ENCODE results near the gene RNF224. TPM values are rescaled to one million over a fixed set of nuclear protein-coding genes. Genes with fewer than 3 reads are reported as not detected.

Gene RNF224
- total RNA-seq, 1 donor from 2014 or later = 2.7 TPM

DNA sequence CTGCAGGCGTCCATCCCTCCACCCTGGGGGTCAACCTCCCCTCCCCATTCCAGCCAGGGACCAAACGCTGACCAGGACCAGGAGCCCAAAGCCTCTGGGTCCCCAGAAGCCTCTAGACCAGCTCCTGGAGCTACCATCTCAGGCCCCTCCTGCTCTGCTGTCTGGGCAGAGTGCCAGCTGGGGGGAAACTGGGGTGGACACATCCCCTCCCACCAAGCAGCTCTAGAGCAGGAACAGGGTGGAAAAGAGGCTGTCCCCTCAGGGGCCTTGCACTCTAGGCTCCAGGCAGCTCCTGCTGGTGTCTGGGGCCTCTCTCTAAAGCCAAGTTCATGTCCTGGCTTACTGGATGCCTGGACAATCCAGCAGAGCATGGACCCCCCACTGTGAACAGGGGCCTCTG is 34.4 kb upstream of the RNF224 start:
- no peak for ATAC-seq

DNA sequence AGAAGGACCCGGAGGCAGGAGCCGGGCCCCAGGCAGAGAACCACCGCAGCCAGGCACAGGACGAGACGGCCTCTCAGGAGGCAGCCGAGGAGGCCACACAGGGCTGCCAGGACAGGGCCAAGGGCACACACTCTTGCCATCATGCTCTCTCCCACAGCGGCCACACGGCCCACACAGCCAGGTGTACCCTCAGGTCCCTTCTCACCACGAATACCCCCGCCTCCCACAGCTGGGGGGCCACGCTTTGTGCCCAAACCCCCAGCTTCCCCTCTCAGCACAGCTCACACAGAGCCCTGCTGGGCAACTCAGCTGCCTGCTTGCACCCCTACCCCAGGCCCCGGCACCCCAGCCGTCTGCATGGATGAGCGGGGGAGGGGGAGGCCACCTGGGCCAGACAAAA is 33.5 kb upstream of the RNF224 start:
- ATAC-seq = no peak

DNA sequence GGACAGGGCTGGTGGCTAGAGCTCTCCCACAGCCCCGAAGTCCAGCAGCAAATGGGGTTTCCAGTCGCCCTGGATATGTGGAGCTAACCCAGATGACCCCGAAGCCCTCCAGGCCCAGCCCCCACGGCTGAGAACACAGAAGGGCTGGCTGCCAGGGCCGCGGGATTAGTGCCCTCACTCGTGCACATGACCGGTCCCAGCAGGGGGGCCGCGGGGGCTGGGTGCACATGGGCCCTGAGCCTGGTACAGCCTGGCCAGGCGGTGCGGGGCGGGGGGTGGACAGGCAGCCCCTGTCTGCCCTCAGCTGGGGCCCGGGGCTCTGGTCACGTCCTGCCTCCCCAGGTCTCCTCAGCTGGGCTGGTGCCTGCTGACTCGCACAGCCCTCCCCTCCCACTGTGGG is 32.9 kb upstream of the RNF224 start:
- ATAC-seq = no peak

DNA sequence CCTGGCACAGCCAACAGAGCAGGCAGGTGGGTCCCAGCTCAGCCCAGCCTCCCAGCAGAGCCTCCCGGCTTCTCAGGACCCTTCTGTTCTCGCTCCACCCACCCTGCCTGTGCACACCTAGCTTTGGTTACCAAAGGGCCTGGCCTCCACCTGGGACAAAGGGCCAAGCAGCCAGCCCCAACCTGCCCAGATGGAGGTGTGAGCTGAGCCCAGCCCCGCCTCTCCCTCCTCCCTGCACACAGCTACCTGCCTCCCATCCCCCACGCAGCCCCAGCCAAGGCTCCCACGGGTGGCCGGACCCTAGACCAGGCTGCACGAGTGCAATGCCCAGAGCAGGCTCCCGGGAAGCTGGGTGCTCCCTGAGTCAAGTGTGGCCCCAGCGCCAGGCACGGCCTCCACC is 32.4 kb upstream of the RNF224 start:
- peak; percentile 67 for ATAC-seq

DNA sequence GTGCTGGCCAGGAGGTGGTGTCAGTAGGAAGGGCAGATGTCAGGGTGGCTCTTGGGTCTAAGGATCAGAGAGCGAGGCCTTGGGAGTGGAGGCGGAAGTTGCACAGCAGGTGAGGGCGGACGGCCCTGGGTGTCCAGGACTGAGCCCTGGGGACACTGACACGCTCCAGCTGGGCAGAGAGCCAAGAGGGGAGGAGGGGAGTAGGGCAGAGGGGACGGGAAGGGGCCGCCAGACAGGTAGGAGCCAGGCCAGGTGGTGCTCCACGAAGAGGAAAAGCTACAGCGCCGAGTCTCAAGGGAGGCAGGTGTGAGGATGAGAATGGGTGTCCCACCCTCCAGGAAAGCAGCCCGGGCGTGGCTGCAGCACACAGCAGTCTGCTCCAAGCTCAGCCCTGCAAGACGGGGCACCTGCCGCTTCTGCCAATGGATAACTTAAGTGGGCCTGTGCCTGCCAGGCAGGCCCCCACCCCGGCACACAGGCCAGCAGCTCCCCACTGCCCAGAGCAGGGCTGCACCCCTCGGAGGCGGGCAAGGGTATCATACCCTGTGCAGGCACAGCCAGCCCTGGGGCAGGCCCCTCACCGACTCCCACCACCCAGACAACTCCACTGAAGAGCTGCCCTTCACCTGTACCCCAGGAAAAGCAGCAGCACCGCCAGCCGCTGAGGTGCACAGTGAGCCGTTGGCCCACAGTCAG is 31.6 kb upstream of the RNF224 start:
- peak; percentile 48 for ATAC-seq

DNA sequence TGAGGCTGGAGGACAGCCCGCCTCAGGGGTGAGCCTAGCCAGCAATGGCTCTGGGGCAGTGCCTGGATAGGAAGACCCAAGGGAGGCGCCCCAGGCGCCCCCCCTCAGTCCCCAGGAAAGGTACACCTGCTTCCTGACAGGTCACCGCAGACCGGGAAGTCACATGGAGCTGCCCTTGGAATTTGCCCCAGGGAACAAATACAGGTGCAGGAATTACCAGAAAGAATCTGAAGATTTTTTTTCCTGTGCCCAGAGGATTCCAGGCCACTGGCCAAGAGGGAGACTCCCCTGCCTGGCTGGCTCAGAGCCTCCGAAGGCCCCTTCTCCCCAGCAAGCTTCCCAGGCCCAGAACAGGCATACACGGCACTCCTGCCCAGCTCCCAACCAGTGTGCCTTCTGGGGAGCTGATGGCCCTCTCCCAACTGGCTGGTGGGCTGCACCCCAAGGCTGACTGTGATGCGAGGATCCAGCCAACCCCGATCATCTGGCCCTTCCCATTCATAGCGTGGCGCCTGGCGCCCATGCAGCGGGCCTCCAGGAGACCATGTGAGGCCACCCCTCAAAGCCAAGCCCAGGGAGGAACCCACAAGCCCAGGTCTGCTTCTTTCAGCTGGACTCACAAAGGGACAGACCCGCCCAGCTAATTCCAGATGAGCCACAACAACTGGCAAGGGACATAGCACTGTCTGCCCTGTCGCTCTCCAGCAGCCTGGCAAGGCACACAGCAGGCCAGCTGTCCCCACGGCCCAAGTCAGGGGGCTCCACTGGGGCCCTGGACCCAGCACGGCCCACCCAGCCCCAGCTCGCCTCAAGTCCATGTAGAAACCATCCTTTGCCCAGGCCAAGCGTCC is 29.0 kb upstream of the RNF224 start:
- ATAC-seq = no peak

DNA sequence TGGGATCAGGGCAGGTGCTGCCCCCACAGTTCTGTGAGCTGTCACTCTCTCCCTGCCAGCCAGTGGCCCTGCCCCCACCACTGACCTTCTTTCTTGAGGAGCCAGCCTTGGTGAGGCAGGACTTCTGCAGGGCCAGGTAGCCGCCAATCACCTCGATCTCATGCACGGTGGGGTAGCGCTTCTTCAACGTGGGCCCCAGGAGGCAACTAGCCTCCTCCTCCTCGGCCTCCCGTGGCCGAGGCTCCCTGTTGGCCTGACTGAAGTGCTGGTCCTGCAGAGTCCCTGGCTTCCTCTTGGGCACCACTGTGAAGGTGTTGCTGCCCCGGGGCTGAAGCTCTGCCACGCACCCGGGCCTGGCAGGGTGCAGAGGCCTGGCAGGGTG is 28.4 kb upstream of the RNF224 start:
- ATAC-seq = no peak

DNA sequence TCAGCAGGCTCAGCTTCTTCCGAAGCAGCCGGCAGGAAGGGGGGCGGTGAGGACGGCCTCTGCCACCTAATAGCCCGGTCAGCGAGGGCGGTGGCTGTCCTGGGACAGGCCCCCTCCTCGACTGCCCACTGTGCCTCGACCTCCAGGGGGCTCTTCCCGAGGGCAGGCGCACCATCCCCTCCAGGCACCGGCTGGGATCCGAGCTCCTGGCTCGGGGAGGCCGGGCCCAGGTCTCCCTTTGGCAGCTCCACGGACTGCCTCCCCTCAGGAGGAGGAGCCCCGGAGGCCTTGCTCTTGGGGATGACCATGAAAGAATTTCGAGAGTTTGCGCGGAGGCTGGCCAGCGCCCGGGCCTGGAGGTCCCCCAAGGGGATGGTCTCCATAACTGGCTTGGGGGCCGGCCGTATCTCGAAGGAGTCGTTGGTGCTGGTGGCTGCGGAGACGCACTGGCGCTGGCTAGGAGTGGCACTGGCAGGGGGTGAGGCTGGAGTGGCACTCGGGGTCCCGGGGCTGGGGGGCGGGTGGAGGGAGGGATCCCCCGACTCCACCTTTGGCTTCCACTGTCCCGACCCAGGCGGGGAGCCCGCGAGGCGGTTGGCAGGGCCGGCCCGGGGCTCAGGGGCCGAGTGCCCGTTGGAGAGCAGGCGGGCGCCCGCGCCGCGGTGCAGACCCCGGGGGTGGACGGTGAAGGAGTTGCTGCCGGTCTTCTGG is 27.7 kb upstream of the RNF224 start:
- ATAC-seq = no peak

DNA sequence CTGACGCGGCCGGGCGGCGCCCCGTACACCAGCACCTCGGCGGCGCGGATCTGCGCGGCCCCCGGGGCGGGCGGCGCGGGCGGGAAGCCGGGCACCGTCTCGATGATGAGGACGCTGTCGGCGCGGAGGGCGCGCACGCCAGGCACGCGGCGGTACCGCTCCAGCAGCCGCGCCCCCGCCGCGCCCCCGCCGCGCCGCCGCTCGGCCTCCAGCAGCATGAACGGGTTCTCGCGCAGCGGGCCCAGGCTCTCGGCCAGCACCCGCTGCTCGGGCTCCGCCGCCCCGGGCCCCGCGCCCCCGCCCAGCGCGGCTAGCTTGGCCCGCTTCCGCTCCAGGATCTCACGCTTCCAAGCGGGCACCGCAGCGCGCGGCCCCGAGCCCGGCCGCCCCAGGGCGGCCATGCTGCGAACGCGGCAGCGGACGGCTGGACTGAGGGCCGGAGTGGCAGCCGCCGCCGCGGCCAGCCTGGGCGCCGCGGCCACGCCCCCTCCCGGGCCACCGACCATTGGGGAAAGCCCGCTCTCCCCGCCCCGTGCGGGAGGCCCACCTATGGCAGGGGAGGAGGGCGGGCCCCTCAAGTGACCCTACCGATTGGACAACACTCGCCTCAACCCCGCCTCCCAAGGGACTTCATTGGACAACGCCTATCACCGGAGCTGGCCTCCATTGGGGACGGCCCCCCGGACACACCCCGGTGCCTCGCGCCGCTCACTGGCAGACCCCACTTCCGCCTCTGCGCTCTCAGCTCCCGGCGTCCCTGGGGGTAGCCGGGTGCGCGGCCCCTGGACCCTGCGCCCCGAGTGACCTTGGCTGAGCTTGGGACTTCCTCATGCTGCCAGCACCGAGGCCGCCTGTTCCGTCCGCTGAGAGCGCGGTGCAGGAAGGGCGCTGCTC is 26.7 kb upstream of the RNF224 start, which contains the start of gene TPRN:
TSS of gene TPRN (minus strand) at position 431 of the 894 bp plus-strand sequence. CDS start at position 401, 30 bp downstream.
- ATAC-seq = peak; percentile 93

DNA sequence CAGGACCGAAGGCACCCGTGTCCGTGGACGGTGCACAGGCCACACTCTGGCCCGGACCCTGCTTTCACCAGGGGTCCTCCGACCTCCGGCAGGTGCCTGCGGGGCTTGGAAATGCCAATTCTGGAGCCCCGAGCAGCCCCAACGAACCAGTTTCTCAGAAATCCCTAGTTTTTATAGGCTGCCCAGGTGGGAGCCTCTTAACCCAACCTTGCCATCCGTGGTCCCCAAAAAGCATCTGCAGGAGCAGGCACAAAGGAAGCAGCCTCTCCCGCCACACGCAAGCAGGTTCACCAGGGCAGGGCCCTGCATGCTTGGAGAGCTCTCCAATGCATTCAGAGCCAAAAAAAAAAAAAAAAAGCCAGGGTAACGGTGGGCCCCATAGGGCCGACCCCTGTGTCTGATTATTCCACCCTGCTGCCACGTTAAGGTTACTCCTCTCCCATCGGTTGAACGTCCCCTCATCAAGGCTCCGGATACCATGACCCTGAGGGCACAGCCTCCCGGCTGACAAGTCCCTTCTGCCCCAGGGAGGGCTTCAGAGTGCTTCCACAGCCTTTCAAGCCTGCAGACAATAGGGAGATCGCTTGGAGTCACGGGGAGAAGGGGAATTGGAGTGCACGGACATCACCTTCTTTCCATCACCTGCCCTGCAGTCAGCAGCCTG is 26.0 kb upstream of the RNF224 start:
- ATAC-seq = no peak

DNA sequence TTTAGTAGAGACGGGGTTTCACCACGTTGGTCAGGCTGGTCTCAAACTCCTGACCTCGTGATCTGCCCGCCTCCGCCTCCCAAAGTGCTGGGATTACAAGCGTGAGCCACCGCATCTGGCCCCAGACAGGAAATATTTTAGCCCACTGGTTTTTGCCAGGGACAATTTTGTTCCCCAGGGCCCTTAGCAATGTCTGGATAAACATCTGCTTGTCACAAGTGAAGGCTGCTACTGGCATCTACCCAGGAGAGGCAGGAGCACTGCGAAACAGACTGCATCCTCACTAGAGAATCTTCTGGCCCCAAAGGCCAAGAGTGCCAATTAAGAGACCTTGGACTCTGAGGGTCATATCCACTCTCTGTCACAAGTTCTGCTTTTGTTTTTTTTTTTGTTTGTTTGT is 24.3 kb upstream of the RNF224 start:
- no peak for ATAC-seq

DNA sequence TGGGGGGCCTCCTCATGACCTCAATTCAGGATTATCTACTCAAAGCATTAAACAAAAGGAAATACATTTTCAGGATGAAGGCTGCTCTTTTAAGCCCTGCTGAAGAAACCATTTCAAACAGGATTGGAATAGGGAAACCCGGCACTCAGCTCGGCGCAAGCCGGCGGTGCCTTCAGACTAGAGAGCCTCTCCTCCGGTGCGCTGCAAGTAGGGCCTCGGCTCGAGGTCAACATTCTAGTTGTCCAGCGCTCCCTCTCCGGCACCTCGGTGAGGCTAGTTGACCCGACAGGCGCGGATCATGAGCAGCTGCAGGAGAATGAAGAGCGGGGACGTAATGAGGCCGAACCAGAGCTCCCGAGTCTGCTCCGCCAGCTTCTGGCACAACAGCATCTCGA is 22.6 kb upstream of the RNF224 start:
- ATAC-seq = no peak

DNA sequence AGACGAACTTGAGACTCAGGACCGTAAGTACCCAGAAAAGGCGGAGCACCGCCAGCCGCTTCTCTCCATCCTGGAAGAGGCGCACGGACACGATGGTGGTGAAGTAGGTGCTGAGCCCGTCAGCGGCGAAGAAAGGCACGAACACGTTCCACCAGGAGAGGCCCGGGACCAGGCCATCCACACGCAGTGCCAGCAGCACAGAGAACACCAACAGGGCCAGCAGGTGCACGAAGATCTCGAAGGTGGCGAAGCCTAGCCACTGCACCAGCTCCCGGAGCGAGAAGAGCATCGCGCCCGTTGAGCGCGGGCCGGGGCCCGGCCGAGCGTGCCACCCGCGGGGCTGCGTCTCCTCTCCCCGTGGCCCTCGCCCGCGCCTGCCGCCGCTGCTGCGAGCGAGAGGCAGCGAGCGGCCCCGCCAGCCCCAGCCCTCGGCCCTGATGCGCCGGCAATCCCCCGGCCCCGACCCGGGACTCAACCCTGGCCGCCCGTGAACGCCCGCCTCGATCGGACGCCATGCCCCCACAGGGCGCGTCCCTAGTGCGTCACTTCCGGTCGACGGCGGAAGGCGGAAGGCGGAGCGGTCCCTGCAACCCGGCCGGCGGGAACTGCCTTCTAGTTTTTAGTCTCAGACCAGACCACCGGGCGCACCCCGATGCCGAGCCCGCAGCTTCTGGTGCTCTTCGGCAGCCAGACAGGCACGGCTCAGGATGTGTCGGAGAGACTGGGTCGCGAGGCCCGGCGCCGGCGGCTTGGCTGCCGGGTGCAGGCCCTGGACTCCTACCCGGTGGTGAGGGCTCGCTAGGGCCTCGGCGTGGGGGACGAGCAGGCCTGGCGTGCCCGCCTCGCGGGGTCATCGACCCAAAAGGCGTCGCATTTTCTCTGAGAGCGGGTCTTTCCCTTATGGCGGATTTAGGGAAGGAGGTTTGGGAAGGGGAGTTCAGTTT is 21.9 kb upstream of the RNF224 start, which contains the start of the genes NDOR1 and TMEM203:
TSS of gene NDOR1 (plus strand) at position 575 of the 944 bp plus-strand sequence. CDS start at position 653, 78 bp downstream.
TSS of gene TMEM203 (minus strand) at position 523 of the 944 bp plus-strand sequence. CDS start at position 289, 234 bp downstream.
- peak; percentile 69 for ATAC-seq

DNA sequence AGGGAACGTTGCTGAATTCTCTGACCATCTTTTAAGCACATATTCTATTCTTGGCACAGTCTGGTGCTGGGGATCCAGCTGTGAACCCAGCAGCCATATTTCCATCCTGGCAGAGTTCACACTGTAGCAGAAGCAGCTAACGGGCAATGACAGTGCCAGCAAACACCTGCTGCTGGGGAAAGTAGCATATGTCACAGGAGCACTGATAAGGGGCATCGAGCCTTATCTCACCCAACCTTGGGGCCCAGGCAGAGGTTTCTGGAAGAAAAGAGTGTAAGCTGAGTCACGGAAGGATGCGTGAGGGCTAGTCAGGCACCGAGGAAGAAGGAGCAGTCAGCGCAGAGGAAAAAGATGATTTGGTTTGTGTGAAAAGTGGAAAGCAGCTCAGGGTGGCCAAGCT is 20.7 kb upstream of the RNF224 start:
- ATAC-seq = no peak

DNA sequence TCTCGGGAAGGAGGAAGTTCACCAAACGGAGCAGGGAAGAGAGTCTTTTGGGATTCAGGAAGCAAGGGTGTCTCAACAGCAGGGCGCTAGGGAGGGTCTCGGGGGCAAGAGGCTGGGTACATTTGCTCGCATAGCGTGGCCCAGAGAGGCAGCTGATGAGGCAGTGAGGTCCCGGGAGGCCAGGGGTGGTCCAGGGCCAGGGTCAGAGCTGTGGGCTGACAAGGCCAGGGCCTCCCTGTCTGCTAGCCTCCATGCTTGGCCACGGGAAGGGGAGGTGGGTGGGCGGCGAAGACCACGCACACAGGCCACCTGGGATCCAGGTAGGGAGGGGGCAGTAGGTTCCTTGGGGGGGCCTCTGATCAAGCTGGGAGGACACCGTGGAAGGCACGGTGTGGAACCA is 15.8 kb upstream of the RNF224 start:
- ATAC-seq = no peak

DNA sequence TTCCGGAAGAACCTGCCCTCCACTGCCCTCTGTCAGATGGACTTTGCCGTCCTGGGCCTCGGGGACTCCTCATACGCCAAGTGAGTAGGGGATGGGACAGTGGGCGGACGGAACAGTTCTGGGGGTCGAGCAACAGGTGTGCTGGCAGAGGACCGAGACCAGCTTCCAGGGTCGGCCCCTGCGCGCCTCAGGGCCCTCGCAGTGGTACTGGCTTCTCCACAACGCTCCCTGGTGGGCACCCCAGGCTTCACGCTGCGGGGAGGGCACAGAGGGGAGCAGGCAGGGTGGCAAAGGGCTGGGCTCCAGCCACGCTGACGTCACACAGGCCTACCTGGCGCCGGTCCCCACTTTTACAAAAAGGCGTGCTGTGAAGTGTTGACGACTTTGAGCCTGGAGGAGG is 14.8 kb upstream of the RNF224 start:
- ATAC-seq = no peak

DNA sequence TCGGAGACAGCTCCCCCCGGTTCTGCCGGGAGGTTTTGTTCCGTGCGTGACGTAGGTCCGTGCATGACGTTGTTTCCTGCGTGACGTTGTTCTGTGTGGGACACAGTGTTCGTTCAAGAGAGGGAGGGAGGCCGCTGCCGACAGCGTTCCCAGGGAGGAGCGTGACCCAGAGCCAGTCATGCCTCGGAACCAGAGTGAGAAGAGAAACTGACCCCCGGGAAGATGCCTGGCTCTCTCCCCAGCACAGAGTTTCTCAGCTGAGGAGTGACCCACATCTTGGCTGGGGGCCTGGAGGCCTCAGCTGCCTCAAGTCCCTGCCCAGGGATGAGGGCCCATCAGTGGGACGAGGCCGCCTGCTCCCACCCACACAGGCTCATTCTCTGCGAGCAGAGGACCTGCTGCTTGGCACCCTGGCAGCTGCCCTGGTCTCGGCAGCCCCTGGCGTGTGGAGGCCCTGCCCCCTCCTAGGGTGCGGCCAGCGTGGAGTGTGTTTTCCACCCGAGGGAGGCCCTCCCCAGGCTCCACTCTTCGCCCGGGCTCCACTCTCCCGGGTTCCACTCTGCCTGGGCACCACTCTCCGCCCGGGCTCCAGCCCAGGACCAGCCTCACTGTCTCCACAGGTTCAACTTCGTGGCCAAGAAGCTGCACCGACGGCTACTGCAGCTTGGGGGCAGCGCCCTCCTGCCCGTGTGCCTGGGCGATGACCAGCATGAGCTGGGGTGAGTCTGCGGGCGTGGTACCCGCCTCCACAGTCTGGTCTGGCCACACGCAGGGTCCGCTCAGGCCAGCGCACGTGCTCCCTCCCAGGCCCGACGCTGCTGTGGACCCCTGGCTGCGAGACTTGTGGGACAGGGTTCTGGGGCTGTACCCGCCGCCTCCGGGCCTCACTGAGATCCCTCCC is 13.9 kb upstream of the RNF224 start:
- peak; percentile 1 for ATAC-seq

DNA sequence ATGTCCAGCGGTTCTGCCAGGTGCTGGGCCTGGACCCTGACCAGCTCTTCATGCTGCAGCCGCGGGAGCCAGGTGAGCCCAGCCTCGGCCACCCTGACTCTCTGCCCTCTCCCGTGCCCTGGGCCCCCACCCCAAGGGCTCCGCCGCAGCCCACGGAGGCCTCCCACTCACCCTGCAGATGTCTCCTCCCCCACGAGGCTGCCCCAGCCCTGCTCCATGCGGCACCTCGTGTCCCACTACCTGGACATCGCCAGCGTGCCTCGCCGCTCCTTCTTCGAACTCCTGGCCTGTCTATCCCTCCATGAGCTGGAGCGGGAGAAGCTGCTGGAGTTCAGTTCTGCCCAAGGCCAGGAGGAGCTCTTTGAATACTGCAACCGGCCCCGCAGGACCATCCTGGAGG is 12.7 kb upstream of the RNF224 start:
- ATAC-seq = no peak

All from esophagus mucosa (tissue), 1 donor.